SK-N-MC (cell line): ENCODE results near the gene TSPOAP1.

Source experiments
- DNase-seq: peaks from one replicate; pipeline ENCODE4 v3.0.0-alpha.2; 2011; ENCODE audit warnings: low read depth, low spot score
- H3K27ac ChIP-seq: fragments of 200-600 bp; sonication (generic); 2 replicates; pipeline ENCODE4 v1.5.1; 2016; ENCODE audit warnings: mixed run types
- H3K36me3 ChIP-seq: fragments of 200-600 bp; sonication (generic); 2 replicates; pipeline ENCODE4 v1.6.1; 2017; ENCODE audit warnings: antibody characterized with exemption, low read length, mixed read lengths; ENCODE audit not compliant: insufficient read depth
- H3K4me3 ChIP-seq: fragments of 200-600 bp; sonication (generic); 2 replicates; pipeline ENCODE4 v1.5.1; 2016
- H3K9ac ChIP-seq: fragments of 200-600 bp; sonication (generic); 2 replicates; pipeline ENCODE4 v1.8.0; 2017; ENCODE audit warnings: mixed run types, mixed read lengths; ENCODE audit not compliant: insufficient read length
- H3K9me3 ChIP-seq: fragments of 200-600 bp; sonication (generic); 2 replicates; pipeline ENCODE4 v1.6.1; 2017; ENCODE audit warnings: low read depth, mild to moderate bottlenecking, antibody characterized with exemption, low read length, moderate library complexity, mixed read lengths
- EZH2 ChIP-seq: fragments of 200-600 bp; sonication (generic); IDR thresholded peaks from one replicate; pipeline ENCODE4 v1.6.1; 2017; ENCODE audit warnings: antibody characterized with exemption
- FOXP2 ChIP-seq: optimal IDR thresholded peaks from 2 replicates; pipeline ENCODE3; 2011; ENCODE audit warnings: mild to moderate bottlenecking, moderate library complexity; ENCODE audit not compliant: insufficient read depth; ENCODE audit errors: extremely low read length, control extremely low read depth
- POLR2AphosphoS5 ChIP-seq: IDR thresholded peaks from 2 replicates; pipeline ENCODE4 v1.6.1; 2012; ENCODE audit warnings: mild to moderate bottlenecking, low read depth, low read length, borderline replicate concordance

Gene TSPOAP1

DNA sequence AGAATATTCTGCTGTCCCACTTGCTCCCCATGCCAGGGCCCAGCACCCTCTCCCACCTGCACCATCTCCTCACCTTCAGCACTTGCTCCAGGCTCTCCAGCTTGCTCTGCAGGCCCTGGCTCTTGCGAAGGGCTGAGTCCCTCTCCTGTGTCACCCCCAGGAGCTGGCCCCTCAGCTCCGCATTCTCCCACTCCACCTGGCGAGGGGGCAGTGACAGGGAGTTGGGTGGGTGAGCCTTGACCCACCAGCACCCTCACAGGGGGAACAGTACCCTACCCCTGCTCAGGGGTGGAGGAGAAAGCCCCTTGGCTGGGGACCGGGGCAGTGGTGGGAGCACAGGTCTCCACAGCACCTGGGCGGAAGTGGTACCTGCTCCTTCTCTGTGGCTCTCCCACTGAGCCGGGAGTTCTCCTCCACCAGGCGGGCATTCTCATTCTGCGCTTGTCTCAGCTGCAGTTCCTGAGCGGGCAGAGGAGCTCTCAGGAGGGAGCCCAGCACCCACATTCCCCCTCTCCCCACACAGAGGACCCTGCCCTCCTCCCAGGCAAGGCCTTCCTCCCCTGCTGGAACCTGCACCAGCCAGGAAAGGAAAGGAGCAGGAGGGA, 5.9 kb downstream of the TSPOAP1 start:
- Histone ChIP-seq H3K36me3 (no peaks in the 10 kb centered on the region), H3K27ac (no peak overlapping the region), H3K9me3 (no peaks in the 10 kb centered on the region), H3K9ac (no peak overlapping the region), H3K4me3 (no peak overlapping the region)
- TF ChIP-seq POLR2AphosphoS5 (no peak), FOXP2 (no peak), EZH2 (no peak)
- no peak for DNase-seq

DNA sequence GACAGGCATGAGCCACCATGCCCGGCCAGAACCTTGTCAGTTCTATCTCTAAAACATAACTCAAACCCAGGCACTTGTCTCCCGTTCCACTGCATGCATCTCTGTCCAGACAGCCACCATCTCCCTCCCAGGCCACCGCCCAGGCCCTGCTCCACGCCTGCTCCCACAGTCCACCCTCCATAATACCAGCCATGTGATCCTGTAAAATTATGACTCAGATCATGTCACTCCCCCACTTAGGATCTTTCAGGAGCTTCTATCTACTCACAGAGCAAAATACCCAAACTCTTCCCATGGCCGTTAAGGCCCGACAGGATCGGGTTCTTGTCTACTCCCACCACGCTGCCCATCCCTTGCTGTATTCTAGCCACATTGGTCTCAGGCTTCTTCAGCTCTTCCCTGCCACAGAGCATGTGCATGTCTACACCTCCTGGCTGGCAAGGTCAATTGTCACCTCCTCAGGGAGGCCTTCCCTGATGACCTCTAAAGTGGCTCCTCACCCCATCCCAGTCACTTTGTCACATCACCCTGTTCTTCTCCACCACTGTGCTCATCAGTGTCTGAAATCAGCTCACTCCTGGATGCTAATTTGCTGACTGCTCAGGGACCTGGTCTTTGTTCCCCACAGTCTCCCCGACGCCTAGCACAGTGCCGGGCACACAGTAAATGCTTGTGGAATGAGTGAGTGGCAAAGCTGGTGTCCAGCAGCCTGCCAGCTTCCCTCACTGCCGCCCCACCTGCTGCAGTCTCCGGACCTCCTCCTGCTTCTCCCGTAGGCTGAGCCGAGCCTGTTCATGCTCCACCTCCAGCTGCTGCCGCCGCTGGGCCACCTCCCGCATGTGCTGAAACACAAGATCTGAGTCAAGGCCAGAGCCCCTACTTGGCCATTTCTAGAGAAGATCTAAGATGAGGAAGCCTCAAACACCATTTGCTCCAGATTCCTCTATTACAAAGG, 6.7 kb downstream of the TSPOAP1 start:
- Histone ChIP-seq H3K27ac (no peak overlapping the region), H3K4me3 (no peak overlapping the region), H3K36me3 (no peaks in the 10 kb centered on the region), H3K9me3 (no peaks in the 10 kb centered on the region), H3K9ac (no peak overlapping the region)
- no peak for DNase-seq
- TF ChIP-seq FOXP2 (no peak), EZH2 (no peak), POLR2AphosphoS5 (no peak)

DNA sequence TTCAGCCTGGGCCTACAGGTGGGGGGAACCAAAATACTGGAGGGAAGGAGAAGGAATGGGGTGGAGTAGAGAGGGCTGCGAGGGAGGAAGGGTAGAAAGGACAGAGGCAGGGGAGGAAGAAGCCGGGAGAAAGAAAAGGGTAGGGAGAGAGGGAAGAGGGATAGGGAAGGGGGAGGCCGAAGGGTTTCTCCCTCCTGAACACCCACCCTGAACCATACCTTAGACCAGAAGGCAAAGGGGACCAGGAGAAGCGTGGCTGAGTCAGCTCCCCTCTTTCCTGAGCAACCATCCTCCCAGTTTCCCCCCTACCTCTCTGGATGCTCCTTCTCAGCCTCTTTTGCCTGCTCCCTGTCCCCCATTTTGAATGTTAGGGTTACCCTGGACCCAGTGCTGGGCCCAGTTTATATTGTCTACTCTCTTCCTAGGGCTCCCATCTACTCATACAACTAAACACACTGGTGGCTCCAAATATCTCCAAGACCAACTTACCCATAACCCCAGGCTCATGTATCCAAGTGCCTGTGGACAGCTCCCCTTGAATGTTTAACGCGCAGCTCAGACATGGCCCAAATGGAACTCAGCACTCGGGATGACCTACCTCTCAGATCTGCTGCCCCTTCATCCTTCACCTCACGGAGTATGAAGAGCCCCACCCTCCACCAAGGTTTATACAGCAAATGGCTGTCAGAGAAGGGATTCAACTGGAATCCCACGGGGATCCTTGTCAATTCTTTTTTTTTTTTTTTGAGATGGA, 7.8 kb downstream of the TSPOAP1 start:
- DNase-seq, result no peak
- Histone ChIP-seq H3K27ac (no peak overlapping the region), H3K4me3 (no peak overlapping the region), H3K9ac (no peak overlapping the region), H3K9me3 (no peaks in the 10 kb centered on the region), H3K36me3 (no peaks in the 10 kb centered on the region)
- TF ChIP-seq FOXP2 (no peak), EZH2 (no peak), POLR2AphosphoS5 (no peak)

DNA sequence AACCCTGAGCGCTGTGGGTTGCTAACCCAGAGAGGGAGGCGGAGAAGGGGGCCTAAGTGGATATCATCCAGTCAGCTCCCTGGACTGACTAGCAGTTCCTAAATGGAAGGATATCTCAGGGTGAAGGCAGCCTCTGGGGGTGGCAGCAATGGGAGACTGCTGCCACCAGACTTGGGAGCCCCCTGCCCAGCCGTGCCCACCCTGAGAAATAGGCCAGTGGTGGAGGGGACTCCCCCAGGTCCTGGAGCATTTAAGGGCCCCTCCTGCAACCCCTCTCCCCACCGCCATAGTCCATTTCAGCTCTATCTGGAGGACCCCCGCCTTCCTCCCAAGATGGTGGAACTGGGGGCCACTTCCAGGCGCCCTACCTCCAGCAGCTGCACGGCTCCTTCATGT, 8.4 kb downstream of the TSPOAP1 start:
- H3K9ac ChIP-seq, result no peak overlapping the region
- DNase-seq, result no peak
- TF ChIP-seq EZH2 (no peak), FOXP2 (no peak), POLR2AphosphoS5 (no peak)
- no peak overlapping the region for H3K27ac ChIP-seq
- no peak overlapping the region for H3K4me3 ChIP-seq
- no peaks in the 10 kb centered on the region for H3K9me3 ChIP-seq
- no peaks in the 10 kb centered on the region for H3K36me3 ChIP-seq

DNA sequence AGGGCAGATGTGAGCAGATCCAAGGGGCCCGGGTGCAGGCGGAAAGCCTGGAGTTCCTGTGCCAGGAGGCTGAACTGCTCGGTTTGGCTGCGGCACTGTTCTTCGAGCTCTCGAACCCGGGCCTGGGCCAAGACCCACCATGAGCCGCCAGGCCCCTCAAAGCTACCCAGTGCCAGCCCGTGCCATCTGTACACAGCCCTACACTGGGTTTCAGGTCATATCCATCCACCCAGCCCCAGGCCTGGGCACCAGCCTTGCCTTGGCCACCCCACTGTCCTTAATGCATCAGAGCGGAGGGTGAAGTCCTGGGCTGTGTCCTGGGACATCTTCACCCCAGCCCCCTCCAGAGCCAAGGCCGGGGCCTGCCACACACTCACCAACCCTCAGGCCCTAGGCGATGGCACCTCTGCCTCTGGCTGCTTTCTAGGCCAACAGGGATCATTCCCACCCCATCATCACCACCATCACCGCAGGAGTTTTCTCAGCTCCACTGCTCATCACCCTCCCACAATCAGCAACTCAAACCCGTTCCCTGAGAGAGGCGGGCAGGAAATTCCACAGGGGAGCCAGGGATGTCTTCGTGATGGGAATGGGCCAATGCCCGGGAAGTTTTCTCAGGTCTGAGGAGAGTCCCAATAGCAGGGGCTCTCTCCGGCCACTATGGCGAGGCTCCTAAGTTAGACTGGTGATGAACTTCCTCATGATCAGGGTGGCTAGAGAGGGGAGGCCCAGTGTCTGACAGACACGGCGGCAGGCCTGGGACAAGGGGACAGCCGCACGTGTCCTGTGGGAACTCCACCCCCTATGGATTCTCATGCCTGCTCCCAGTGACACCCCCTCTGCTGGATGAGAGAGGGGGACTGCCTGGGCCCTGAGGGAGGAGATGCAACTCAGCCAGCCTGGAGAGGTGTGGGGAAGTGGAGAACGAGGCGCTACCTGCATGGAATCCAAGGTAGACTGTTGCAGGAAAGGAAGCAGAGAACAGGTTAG, 9.1 kb downstream of the TSPOAP1 start:
- no peak overlapping the region for H3K4me3 ChIP-seq
- TF ChIP-seq FOXP2, result no peak
- no peak for TF ChIP-seq POLR2AphosphoS5
- TF ChIP-seq EZH2, result no peak
- DNase-seq, result no peak
- H3K9me3 ChIP-seq, result no peaks in the 10 kb centered on the region
- no peak overlapping the region for H3K27ac ChIP-seq
- no peaks in the 10 kb centered on the region for H3K36me3 ChIP-seq
- no peak overlapping the region for H3K9ac ChIP-seq

DNA sequence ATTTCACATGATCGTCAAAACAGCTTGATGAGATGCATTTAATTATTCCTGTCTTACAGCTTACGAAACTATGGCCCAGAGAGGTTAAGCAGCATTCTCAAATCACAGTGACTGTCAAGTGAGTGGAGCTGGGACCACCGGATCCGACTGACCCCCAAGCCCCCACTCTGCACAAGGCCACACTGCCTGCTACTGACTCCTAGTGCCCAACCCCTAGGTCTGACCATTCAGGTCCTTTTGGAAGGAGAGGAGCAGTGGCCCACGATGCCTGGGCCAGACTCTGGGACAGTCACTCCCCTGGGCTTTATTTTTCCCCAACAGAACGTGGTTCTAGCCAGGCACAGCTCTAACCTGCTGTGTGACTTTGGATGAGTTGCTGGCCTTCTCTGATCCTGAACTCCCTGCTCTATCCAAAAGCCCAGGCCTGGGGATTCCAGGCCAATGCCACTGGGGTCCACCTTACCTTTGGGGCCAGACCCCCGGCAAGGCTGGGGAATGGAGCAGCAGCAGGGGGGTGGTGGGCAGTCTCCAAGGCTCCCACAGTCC, 9.9 kb downstream of the TSPOAP1 start:
- TF ChIP-seq FOXP2 (no peak), POLR2AphosphoS5 (no peak), EZH2 (no peak)
- H3K27ac ChIP-seq, result no peak overlapping the region
- no peaks in the 10 kb centered on the region for H3K9me3 ChIP-seq
- no peaks in the 10 kb centered on the region for H3K36me3 ChIP-seq
- DNase-seq, result no peak
- no peak overlapping the region for H3K4me3 ChIP-seq
- no peak overlapping the region for H3K9ac ChIP-seq

DNA sequence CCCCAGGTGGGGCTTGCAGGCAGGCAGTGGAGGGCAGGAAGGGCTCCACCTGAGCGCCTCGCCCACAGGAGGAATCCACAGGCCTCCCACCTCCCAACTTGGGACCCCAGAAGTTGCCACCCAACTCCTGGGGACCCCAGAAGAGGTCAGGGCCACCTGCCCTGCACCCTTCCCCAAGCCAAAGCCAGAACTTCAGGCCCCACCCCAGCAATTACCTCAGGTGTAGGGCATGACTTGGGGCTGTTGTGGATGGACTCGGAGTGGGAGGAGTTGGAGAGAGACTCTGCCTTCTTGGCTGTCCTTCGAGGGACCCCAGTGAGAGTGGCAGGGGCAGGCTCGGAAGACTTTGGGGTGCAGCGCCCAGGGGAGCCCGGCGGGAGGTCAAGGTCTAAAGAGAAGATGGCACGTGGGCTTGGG, 10.5 kb downstream of the TSPOAP1 start:
- no peak overlapping the region for H3K4me3 ChIP-seq
- H3K27ac ChIP-seq, result no peak overlapping the region
- TF ChIP-seq POLR2AphosphoS5 (no peak), FOXP2 (no peak), EZH2 (no peak)
- no peaks in the 10 kb centered on the region for H3K36me3 ChIP-seq
- no peaks in the 10 kb centered on the region for H3K9me3 ChIP-seq
- H3K9ac ChIP-seq, result no peak overlapping the region
- DNase-seq, result no peak
